ENCODE data around the gene GPA33. TPM values are rescaled to one million over a fixed set of nuclear protein-coding genes. Genes with fewer than 3 reads are reported as not detected.

Gene GPA33
- total RNA-seq, 4 donors from 2014 or later, result 15.7 to 397 (median 317) TPM

GRCh38 chr1:167109125-167109524 is 18.9 kb upstream of the GPA33 start:
- no peaks in the 10 kb centered on the region for H3K36me3 ChIP-seq
- H3K4me3 ChIP-seq, result no peak overlapping the region
- no peak overlapping the region for H3K27ac ChIP-seq
- H3K9me3 ChIP-seq, result no peaks in the 10 kb centered on the region
- H3K27me3 ChIP-seq, result no peaks in the 10 kb centered on the region
- no peaks in the 10 kb centered on the region for H3K4me1 ChIP-seq
- DNase-seq, result no peak
- TF ChIP-seq CTCF (IDR thresholded peaks at IDR 0.05) (no peak), POLR2A (IDR thresholded peaks at IDR 0.05) (no peak)

- DNase-seq, result no peak
- TF ChIP-seq POLR2A (IDR thresholded peaks at IDR 0.05), result no peak
- no peak for TF ChIP-seq CTCF (IDR thresholded peaks at IDR 0.05)
- no peaks in the 10 kb centered on the region for H3K9me3 ChIP-seq
- no peaks in the 10 kb centered on the region for H3K36me3 ChIP-seq
- H3K27me3 ChIP-seq, result no peaks in the 10 kb centered on the region
- no peak overlapping the region for H3K27ac ChIP-seq
- no peak overlapping the region for H3K4me3 ChIP-seq
- H3K4me1 ChIP-seq, result no peaks in the 10 kb centered on the region
Observed at GRCh38 chr1:167107456-167107855, 17.3 kb upstream of the GPA33 start.

GRCh38 chr1:167106119-167106461 is 15.9 kb upstream of the GPA33 start:
- TF ChIP-seq POLR2A (IDR thresholded peaks at IDR 0.05), result no peak
- TF ChIP-seq CTCF (IDR thresholded peaks at IDR 0.05), result no peak
- no peaks in the 10 kb centered on the region for H3K27me3 ChIP-seq
- no peaks in the 10 kb centered on the region for H3K9me3 ChIP-seq
- DNase-seq, result no peak
- H3K4me3 ChIP-seq, result no peak overlapping the region
- H3K27ac ChIP-seq, result no peak overlapping the region
- no peaks in the 10 kb centered on the region for H3K4me1 ChIP-seq
- no peaks in the 10 kb centered on the region for H3K36me3 ChIP-seq

- no peak for TF ChIP-seq CTCF (IDR thresholded peaks at IDR 0.05)
- TF ChIP-seq POLR2A (IDR thresholded peaks at IDR 0.05), result no peak
- no peak for DNase-seq
- Histone ChIP-seq H3K4me1 (no peaks in the 10 kb centered on the region), H3K27ac (no peak overlapping the region), H3K4me3 (no peak overlapping the region), H3K36me3 (no peaks in the 10 kb centered on the region), H3K27me3 (no peaks in the 10 kb centered on the region), H3K9me3 (no peaks in the 10 kb centered on the region)
Observed at GRCh38 chr1:167105271-167106118, 15.3 kb upstream of the GPA33 start.

DNA sequence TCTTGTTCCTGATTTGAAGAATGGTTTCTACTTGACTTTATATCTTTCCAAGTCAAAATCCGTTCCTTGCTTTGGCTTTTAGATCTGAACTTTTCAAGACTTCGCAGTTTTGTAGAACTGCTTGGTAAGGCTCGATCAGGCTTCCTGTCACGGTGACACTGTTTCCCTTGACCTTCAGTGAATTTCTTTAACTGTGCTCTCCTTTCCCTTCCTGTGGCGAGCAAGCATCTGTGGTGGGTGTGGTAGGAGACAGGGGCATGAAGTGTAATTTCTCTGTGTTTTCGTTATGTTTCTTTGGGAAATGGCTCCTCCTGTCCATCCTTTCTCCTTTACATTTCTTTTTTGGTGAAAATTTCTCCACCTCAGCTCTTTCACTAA is 14.1 kb upstream of the GPA33 start:
- H3K4me3 ChIP-seq, result no peak overlapping the region
- H3K9me3 ChIP-seq, result no peaks in the 10 kb centered on the region
- no peaks in the 10 kb centered on the region for H3K27me3 ChIP-seq
- TF ChIP-seq CTCF (IDR thresholded peaks at IDR 0.05), result no peak
- no peak for TF ChIP-seq POLR2A (IDR thresholded peaks at IDR 0.05)
- no peaks in the 10 kb centered on the region for H3K36me3 ChIP-seq
- no peak overlapping the region for H3K27ac ChIP-seq
- H3K4me1 ChIP-seq, result no peaks in the 10 kb centered on the region
- no peak for DNase-seq

Data from Peyer's patch (tissue), 4 donors.